Subcutaneous adipose tissue (tissue), 4 donors: ENCODE measurements around the gene VPS37D. TPM values are rescaled to one million over a fixed set of nuclear protein-coding genes. Genes with fewer than 3 reads are reported as not detected.

Experiments used
- total RNA-seq, 4 donors: library from RNA; depleted of rRNA; stranded (reverse); fragments of >200 nt; gene quantifications; one replicate each; pipeline ENCODE4 v1.1.0, GENCODE V29; 2016
- TF ChIP-seq, protein P1 (sequence below): fragments of 450-650 bp; IDR thresholded peaks from one replicate; pipeline ENCODE4 v1.5.1; 2016; ENCODE audit warnings: low read depth, mild to moderate bottlenecking, control low read depth, antibody characterized with exemption, moderate library complexity

The VPS37D gene
- total RNA-seq, 4 donors from 2014 or later, result 2.6 to 3.7 (median 3.3) TPM; not detected in 1

DNA sequence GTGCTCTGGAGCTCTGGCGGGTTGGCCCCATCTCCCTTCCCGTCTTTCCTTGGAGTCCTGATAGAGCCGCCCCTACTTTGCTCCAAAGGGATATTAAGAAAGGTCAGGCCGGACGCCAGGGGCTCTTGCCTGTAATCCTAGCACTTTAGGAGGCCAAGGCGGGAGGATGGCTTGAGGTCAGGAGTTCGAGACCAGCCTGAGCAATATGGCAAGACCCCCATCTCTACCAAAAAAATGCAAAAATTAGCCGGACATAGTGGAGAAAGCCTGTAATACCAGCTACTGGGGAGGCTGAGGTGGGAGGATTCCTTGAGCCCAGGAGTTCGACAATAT, 43.0 kb upstream of the VPS37D start:
- TF ChIP-seq, protein P1, sequence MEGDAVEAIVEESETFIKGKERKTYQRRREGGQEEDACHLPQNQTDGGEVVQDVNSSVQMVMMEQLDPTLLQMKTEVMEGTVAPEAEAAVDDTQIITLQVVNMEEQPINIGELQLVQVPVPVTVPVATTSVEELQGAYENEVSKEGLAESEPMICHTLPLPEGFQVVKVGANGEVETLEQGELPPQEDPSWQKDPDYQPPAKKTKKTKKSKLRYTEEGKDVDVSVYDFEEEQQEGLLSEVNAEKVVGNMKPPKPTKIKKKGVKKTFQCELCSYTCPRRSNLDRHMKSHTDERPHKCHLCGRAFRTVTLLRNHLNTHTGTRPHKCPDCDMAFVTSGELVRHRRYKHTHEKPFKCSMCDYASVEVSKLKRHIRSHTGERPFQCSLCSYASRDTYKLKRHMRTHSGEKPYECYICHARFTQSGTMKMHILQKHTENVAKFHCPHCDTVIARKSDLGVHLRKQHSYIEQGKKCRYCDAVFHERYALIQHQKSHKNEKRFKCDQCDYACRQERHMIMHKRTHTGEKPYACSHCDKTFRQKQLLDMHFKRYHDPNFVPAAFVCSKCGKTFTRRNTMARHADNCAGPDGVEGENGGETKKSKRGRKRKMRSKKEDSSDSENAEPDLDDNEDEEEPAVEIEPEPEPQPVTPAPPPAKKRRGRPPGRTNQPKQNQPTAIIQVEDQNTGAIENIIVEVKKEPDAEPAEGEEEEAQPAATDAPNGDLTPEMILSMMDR, result no peak

DNA sequence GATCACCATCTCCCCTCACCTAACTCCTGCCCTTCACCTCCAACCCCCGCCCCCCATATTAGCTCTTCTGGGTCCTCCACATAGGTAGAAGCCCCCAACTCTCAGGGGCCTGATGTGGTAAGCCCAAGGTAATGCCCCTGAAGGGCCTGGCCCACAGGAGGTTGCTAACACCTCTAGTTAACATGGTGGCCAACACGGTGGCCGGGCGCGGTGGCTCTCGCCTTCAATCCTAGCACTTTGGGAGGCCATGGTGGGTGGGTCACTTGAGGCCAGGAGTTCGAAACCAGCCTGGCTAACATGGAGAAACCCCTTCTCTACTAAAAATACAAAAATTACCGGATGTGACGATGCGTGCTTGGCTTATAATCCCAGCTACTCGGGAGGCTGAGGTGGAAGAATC, 42.4 kb upstream of the VPS37D start:
- TF ChIP-seq, protein P1, result no peak

DNA sequence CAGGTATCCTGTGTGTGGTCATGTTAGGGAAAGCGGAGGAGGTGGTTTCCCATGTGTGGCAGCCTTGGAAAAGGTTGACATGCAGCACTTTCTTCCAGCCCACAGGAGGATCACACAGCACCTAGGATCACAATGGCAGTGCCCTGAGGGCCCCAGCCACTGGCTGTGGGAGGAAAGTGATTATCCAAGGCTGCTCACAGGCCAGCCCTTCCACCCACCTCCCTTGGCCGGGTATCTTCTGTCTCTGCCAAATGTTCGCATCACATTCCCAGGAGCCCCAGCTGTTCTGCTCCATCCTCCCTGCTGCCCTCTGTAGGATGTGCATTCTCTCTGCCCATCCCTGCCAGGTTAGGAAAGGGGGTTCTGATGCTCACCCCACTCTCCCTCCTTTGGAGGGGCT, 40.8 kb upstream of the VPS37D start:
- TF ChIP-seq, protein P1, result no peak

DNA sequence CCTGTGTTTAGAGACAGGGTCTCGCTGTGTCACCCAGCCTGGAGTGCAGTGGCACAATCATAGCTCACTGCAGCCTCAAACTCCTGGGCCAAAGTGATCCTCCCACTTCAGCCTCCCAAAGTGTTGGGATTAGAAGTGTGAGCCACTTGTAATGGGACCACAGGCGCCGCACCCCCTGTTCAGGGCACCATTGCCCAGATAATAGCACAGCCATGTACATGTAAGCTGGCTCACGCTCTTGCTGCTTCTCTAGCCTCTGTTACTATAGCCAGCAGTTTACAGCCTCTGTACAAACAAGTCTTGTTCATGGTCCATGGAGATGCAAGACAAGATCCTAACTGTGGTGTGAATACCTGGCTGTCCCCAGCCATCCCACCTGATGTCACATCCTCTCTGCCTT, 39.1 kb upstream of the VPS37D start:
- TF ChIP-seq, protein P1, result no peak

DNA sequence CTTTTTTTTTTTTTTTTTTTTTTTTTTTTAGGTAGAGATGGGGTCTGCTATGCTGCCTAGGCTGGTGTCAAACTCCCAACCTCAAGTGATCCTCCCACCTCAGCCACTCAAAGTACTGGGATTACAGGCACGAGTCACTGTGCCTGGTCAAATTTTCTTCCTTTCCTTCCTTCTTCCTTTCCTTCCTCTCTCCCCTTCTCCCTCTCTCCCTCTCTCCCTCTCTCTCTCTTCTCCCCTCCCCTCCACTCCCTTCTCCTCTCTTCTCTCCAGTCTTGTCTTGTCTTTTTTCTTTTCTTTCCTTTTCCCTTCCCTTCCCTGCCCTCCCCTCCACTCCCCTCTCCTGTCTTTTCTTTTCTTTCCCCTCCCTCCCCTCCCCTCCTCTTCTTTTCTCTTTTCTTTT, 36.1 kb upstream of the VPS37D start:
- TF ChIP-seq, protein P1, result no peak

DNA sequence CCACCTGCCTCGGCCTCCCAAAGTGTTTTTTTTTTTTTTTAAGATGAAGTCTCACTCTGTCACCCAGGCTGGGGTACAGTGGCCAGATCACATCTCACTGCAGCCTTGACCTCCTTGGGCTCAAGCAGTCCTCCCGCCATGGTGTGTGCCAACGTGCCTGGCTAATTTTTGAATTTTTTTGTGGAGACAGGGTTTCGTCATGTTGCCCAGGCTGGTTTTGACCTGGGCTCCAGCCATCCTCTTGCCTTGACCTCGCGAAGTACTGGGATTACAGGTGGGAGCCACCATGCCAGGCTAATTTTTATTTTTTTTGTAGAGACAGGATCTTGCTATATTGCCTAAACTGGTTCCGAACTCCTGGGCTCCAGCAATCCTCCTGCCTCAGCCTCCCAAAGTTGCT, 34.3 kb upstream of the VPS37D start:
- TF ChIP-seq, protein P1, result no peak

DNA sequence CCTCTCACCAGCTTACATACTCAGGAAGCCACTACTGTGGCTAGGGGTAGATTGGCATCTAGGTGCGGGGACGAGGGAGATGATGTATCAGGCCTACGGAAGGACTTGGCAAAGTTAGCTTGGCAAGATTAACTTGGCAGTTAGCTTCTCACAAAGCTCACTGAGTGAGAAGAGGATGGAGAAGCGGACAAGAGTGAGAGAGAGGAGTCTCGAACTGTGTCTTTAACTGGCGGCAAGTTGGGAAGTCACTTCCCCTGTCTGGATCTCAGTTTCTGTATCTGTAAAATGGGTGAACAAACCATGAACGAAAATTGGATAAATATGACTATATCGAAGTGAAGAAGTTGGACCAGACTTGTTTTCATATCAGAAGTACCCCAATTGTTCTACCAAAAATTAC, 33.8 kb upstream of the VPS37D start:
- TF ChIP-seq, protein P1, result no peak
